Fibroblast of lung (primary cell): ENCODE results near the gene ZNF646.

Source experiments
- CTCF ChIP-seq, 2 donors: IDR thresholded peaks in 1 of 2; conservative IDR thresholded peaks in 1 of 2; 1 replicate in 1 of 2; 2 replicates in 1 of 2; pipeline ENCODE4 v1.5.1; 2011 to 2012; ENCODE audit warnings: low read length in 2 of 2, control low read depth in 1 of 2, inconsistent platforms in 1 of 2, low read depth in 1 of 2, mild to moderate bottlenecking in 1 of 2
- EZH2 ChIP-seq: IDR thresholded peaks from 2 replicates; pipeline ENCODE4 v1.5.1; 2012; ENCODE audit warnings: low read length, control low read depth, mild to moderate bottlenecking; ENCODE audit errors: missing control alignments

DNA sequence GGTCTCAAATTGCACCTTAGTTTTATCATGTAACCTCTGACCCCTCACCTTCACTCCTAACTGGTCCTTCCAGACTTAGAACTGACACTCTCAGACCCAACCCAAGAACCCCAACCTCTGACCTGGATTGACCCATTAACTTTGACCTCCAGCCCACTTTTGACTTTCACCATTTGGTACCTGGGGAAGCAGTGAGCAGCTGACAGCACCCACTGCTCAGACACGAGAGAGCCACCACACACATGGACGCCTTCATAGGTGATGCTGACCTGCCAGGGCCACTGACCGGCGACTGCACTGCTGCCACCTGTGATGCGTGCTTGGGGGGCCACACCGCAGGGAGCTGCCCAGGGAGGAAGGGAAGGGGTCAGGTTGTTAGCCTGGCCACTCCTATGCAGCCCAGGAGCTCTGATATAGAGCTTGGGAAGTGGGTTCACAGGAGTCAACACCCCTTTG, 58.9 kb downstream of the ZNF646 start:
- TF ChIP-seq CTCF (conservative IDR thresholded peaks at IDR 0.05 in 1 of 2, IDR thresholded peaks at IDR 0.05 in 1 of 2; ENCODE audit: low read depth in 1 of 2, low read length in 2 of 2) (no peak), EZH2 (no peak)
